Neural progenitor cell (in vitro differentiated cells): ENCODE data around the gene PTCD3.

Source experiments
- EZH2 ChIP-seq: fragments of 200-600 bp; sonication (generic); IDR thresholded peaks from 2 replicates; pipeline ENCODE4 v1.6.1; 2017; ENCODE audit warnings: antibody characterized with exemption, mild to moderate bottlenecking, moderate library complexity
- EZH2phosphoT487 ChIP-seq: fragments of 200-600 bp; sonication (generic); IDR thresholded peaks from 2 replicates; pipeline ENCODE4 v1.6.1; 2017; ENCODE audit warnings: antibody characterized with exemption
- TF ChIP-seq, protein P1 (sequence below): fragments of 200-600 bp; sonication (generic); IDR thresholded peaks from 2 replicates; pipeline ENCODE4 v1.5.1; 2017; ENCODE audit warnings: antibody characterized with exemption, mild to moderate bottlenecking

DNA sequence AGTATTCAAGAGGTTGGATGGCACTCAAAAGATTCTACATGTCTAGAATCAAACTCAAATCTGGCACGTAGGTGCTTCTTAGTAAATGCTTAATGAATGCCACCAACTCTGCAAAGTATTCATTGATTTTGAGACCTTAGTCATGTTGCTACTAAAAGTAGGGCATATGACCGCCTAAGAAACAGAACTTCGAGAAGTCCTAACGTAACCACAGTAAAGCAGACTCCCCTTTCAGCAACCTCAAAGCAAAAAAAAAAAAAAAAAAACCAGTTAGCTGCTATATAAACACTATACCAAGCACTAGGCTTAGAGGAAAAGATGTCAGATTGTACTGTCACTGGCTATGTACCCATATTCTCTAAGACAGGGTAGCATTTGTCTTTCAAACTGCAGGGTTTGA lies 33.9 kb downstream of the PTCD3 start:
- TF ChIP-seq, protein P1, sequence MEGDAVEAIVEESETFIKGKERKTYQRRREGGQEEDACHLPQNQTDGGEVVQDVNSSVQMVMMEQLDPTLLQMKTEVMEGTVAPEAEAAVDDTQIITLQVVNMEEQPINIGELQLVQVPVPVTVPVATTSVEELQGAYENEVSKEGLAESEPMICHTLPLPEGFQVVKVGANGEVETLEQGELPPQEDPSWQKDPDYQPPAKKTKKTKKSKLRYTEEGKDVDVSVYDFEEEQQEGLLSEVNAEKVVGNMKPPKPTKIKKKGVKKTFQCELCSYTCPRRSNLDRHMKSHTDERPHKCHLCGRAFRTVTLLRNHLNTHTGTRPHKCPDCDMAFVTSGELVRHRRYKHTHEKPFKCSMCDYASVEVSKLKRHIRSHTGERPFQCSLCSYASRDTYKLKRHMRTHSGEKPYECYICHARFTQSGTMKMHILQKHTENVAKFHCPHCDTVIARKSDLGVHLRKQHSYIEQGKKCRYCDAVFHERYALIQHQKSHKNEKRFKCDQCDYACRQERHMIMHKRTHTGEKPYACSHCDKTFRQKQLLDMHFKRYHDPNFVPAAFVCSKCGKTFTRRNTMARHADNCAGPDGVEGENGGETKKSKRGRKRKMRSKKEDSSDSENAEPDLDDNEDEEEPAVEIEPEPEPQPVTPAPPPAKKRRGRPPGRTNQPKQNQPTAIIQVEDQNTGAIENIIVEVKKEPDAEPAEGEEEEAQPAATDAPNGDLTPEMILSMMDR, result no peak
- TF ChIP-seq EZH2 (no peak), EZH2phosphoT487 (no peak)
